Gastroesophageal sphincter (tissue), 4 donors: Measurements from ENCODE around the gene TNS1. TPM values are rescaled to one million over a fixed set of nuclear protein-coding genes. Genes with fewer than 3 reads are reported as not detected.

Experiments
- ATAC-seq: fragments of 150-250 bp; one replicate; pipeline ENCODE4 v1.9.1; 2016; ENCODE audit warnings: mild to moderate bottlenecking, moderate library complexity
- H3K27ac ChIP-seq, 4 donors: fragments of 200-600 bp; sonication (generic) in 3 of 4; 1 replicate in 3 of 4; 2 replicates in 1 of 4; pipeline ENCODE4 v1.5.1; 2016 to 2019
- H3K27me3 ChIP-seq: fragments of 200-600 bp; sonication (generic); one replicate; pipeline ENCODE4 v1.5.1; 2019
- H3K36me3 ChIP-seq, 2 donors: fragments of 200-600 bp; sonication (generic); one replicate each; pipeline ENCODE4 v1.5.1; 2019; ENCODE audit warnings: control low read depth in 1 of 2
- H3K4me1 ChIP-seq, 3 donors: fragments of 200-600 bp; sonication (generic); 1 replicate in 2 of 3; 2 replicates in 1 of 3; pipeline ENCODE4 v1.5.1; 2016 to 2019; ENCODE audit warnings: control low read depth in 2 of 3
- H3K4me3 ChIP-seq, 2 donors: fragments of 200-600 bp; sonication (generic); one replicate each; pipeline ENCODE4 v1.5.1; 2019; ENCODE audit warnings: mild to moderate bottlenecking in 1 of 2, moderate library complexity in 1 of 2
- H3K9me3 ChIP-seq, 3 donors: fragments of 200-600 bp; sonication (generic); one replicate each; pipeline ENCODE4 v1.5.1; 2017 to 2019; ENCODE audit warnings: control low read depth in 2 of 3
- EP300 ChIP-seq: sonication (generic); formaldehyde crosslinking; IDR thresholded peaks from one replicate; pipeline ENCODE4 v1.6.1; 2017; ENCODE audit warnings: antibody characterized with exemption, mild to moderate bottlenecking
- POLR2A ChIP-seq, 2 donors: fragments of 450-650 bp; IDR thresholded peaks; one replicate each; pipeline ENCODE4 v1.6.1; 2017; ENCODE audit warnings: antibody characterized with exemption in 2 of 2, mild to moderate bottlenecking in 2 of 2, moderate library complexity in 1 of 2
- POLR2AphosphoS5 ChIP-seq: sonication (generic); formaldehyde crosslinking; IDR thresholded peaks from one replicate; pipeline ENCODE4 v1.6.1; 2017; ENCODE audit warnings: antibody characterized with exemption
- WGBS, 2 donors: methylation state at CpG; one replicate each; pipeline ENCODE4 v1.1.5; 2018; ENCODE audit warnings: low coverage in 1 of 2; 5-methylcytosine and 5-hydroxymethylcytosine counted together
- total RNA-seq, 4 donors: library from RNA; depleted of rRNA; stranded (reverse); fragments of >200 nt; gene quantifications; one replicate each; pipeline ENCODE4 v1.1.0, GENCODE V29; 2016
- TF ChIP-seq, protein P1 (sequence below), 4 experiments: fragments of 200-600 bp in 2 of 4; fragments of 450-650 bp in 2 of 4; sonication (generic) in 1 of 4; IDR thresholded peaks; one replicate each; pipeline ENCODE4 v1.5.1; 2017 to 2019; ENCODE audit warnings: antibody characterized with exemption in 4 of 4, mild to moderate bottlenecking in 2 of 4, moderate library complexity in 2 of 4

The TNS1 gene
- total RNA-seq, 4 donors from 2014 or later: 825 to 2,193 (median 1,462) TPM

DNA sequence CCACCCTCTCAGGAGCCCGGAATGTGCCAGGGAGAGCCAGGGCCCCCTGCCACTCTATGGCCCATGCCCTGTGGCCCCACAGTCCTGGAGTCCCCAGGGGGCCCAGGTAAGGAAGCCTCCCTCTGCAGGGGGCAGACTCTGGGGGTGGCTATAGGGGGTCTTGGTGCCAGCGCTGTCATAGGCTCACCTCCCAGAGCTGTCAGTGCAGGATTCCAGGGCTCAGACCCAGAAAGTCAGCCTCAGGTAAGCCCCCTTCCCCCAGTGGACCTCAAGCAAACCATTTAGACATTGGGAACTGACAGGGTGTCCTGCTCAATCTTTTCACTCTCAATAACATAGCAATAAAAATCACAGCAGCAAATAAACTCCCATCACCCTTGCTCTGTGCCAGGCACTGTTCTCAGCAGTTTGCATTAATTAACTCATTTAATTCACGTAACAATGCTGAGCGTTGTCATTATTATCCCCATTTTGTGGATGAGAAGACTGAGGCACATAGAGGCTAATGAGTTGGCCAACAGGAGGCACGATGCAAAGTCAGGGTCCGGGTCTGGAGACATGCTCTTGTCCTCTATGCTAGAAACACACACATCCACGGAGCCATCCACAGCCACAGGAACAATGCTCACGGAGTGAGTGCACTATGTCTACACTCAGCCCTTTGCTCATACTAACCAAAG, 79.6 kb downstream of the TNS1 start:
- peak overlapping the region in 1 of 2 donors; percentile 36 for H3K4me3 ChIP-seq
- peak; percentile 11 for TF ChIP-seq POLR2AphosphoS5
- TF ChIP-seq POLR2A (IDR thresholded peaks at IDR 0.05): no peak
- no peak for TF ChIP-seq EP300
- TF ChIP-seq, protein P1, sequence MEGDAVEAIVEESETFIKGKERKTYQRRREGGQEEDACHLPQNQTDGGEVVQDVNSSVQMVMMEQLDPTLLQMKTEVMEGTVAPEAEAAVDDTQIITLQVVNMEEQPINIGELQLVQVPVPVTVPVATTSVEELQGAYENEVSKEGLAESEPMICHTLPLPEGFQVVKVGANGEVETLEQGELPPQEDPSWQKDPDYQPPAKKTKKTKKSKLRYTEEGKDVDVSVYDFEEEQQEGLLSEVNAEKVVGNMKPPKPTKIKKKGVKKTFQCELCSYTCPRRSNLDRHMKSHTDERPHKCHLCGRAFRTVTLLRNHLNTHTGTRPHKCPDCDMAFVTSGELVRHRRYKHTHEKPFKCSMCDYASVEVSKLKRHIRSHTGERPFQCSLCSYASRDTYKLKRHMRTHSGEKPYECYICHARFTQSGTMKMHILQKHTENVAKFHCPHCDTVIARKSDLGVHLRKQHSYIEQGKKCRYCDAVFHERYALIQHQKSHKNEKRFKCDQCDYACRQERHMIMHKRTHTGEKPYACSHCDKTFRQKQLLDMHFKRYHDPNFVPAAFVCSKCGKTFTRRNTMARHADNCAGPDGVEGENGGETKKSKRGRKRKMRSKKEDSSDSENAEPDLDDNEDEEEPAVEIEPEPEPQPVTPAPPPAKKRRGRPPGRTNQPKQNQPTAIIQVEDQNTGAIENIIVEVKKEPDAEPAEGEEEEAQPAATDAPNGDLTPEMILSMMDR (IDR thresholded peaks at IDR 0.05): no peak
- WGBS, 2 donors: 31 to 34% methylated on average over 6 of the region's 8 CpGs

DNA sequence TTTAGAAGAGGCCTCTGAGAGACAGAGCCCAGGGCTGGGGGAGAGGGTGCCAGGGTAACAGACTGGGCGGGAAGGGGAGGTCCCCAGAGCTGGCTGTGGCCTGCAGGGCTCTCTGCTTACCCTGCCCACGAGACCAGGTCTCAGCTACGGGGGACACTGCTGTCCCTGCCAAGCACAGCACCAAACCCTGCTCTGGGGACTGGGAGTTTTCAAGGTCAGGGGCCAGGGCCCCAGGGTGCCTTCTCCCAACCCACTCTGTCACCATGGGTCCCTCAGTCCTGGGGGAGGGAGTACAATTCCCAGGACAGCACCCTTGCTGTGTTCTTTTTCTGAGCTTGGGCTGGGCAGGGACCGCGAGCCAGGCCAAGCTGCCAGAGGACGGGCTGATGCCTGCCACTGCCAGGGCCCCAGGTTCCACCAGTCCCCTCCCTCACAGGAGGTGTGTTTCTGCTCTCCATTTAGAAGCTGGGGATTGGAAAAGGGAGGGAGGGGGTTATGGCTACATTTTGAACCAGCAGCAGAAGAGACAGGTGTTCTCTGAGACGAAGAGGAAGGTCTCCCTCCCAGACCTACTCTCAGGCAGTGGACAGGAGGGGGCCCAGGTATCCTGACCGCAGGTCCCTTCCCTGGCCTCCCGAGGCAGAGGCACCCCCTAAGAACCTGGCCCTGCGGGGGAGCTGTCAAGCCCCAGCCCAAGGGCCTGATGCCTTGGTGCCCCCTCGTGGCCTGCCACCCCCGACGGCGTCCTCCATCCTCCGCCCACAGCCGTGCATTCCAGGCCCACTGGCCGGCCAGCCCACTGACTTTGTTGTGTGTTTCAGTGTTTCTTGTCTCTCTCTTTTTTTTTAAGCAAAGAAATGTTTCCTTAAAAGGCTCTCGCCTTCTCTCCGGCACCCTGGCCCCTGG, 80.4 kb downstream of the TNS1 start:
- Histone ChIP-seq H3K4me3 (peak overlapping the region in 1 of 2 donors; percentile 36), H3K27me3 (no peaks in the 10 kb centered on the region), H3K27ac (peak overlapping the region; percentile 97 to 99 (median 97)), H3K9me3 (no peaks in the 10 kb centered on the region), H3K4me1 (peaks cover 20 to 100% (median 93%) of the 10 kb centered on the region in 3 donors), H3K36me3 (peaks cover 0 to 16% of the 10 kb centered on the region in 2 donors)
- TF ChIP-seq POLR2AphosphoS5: peak; percentile 92
- TF ChIP-seq POLR2A (IDR thresholded peaks at IDR 0.05): peak; percentile 23 to 34
- TF ChIP-seq, protein P1 (IDR thresholded peaks at IDR 0.05): peak in 3 of 4 experiments; percentile 28 to 66 (median 35)
- TF ChIP-seq EP300: no peak
- WGBS, 2 donors: 9 to 10% methylated on average over 2 to 8 of the region's 19 CpGs
- ATAC-seq: peak; percentile 65

More for the DNA sequence above, 79.6 kb downstream of the TNS1 start:
- Histone ChIP-seq H3K27me3 (no peaks in the 10 kb centered on the region), H3K36me3 (peaks cover 0 to 13% of the 10 kb centered on the region in 2 donors), H3K4me1 (peaks cover 19 to 100% (median 93%) of the 10 kb centered on the region in 3 donors), H3K9me3 (no peaks in the 10 kb centered on the region), H3K27ac (peak overlapping the region; percentile 97 to 99 (median 97))
- ATAC-seq: no peak

DNA sequence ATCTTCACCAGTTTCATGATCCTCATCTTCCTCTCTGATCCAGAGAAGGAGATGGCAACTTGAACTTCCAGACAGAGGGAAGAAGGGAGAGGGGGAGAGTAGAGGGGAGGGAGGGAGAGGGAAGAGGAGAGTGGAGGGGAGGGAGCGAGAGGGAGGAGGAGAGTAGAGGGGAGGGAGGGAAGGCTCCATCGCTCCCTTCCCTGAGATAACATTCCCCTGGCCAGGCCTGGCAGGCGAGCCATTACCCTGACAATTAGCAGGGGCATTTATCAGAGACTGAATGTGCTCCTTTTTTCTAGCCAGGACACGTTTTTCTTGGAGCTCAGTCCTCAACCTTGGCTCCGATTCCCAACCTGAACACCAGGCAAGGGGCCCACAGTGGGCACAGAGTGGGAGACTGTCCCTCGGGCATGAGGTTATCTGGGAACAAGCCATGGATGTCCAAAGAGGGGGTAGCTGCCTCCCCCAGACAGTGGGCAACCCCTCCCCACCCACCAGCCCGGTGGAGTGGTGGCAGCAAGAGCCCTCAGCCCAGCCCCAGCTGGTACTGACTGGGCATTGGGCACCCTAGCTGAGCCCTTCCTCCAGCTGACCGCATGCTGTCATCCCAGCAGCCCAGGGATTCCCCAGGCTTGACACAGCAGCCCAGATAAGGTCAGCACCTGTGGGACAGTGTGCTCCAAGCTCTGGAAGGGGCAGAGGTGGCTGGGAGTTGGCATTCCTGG, 81.8 kb downstream of the TNS1 start:
- Histone ChIP-seq H3K36me3 (peaks cover 0 to 17% of the 10 kb centered on the region in 2 donors), H3K4me3 (peak overlapping the region in 1 of 2 donors; percentile 36), H3K27me3 (no peaks in the 10 kb centered on the region), H3K27ac (peak overlapping the region; percentile 97 to 99 (median 97)), H3K9me3 (no peaks in the 10 kb centered on the region), H3K4me1 (peaks cover 23 to 100% (median 96%) of the 10 kb centered on the region in 3 donors)
- TF ChIP-seq POLR2A (IDR thresholded peaks at IDR 0.05) (peak in 1 of 2 donors; percentile 58), POLR2AphosphoS5 (peak; percentile 83), EP300 (peak; percentile 51)
- TF ChIP-seq, protein P1 (IDR thresholded peaks at IDR 0.05): no peak
- peak; percentile 23 for ATAC-seq
- WGBS, 2 donors: 10 to 31% methylated on average over 2 to 5 of the region's 8 CpGs

DNA sequence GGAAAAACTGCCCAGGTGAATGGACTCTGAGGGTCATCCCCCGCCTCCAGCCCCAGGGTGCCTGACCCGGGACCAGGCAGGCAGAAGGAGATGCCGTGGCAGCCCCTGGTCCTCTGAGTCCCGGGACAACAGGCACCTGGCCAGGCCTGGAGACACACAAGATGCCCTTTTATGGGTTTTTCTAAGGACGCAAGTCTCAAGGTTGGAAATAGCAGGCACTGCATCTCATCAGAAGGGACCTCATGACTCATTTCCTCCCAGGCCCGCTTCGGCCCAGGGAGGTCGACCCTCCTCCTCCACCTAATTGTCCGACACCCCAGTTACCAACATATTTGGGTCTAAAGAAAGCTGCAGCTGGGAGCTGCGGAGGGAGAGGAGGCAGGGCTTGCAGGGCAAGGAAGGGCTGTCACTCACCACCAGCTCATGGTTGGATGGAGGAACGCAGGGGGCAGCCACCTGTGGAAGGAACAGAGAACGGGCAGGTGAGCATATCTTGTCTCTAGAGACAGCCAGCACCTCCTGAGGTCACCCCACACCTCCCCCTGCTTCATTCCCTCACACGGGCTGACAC, 82.9 kb downstream of the TNS1 start:
- Histone ChIP-seq H3K36me3 (peaks cover 0 to 29% of the 10 kb centered on the region in 2 donors), H3K27me3 (no peaks in the 10 kb centered on the region), H3K9me3 (no peaks in the 10 kb centered on the region), H3K27ac (peak overlapping the region; percentile 97 to 99 (median 97)), H3K4me1 (peaks cover 30 to 100% (median 98%) of the 10 kb centered on the region in 3 donors), H3K4me3 (peak overlapping the region; percentile 4 to 36)
- peak; percentile 17 for ATAC-seq
- peak in 1 of 2 donors; percentile 39 for TF ChIP-seq POLR2A (IDR thresholded peaks at IDR 0.05)
- TF ChIP-seq EP300: peak; percentile 53
- TF ChIP-seq, protein P1 (IDR thresholded peaks at IDR 0.05): no peak
- peak; percentile 88 for TF ChIP-seq POLR2AphosphoS5
- 27% methylated on average over 9 of the region's 13 CpGs; no CpG with 5 or more reads in 1 of the 2 donors for WGBS, 2 donors
